Fibroblast of skin of right quadriceps (primary cell): ENCODE data around the gene ADGRA1.
"Not testable (repeated sequence)": the region's sequence is repeated elsewhere in the genome, so short reads cannot be mapped to it uniquely, and the experiment has no call there.

Experiments
- DNase-seq: peaks from one replicate; pipeline ENCODE4 v3.0.0-alpha.2; 2013

The ADGRA1 gene

DNA sequence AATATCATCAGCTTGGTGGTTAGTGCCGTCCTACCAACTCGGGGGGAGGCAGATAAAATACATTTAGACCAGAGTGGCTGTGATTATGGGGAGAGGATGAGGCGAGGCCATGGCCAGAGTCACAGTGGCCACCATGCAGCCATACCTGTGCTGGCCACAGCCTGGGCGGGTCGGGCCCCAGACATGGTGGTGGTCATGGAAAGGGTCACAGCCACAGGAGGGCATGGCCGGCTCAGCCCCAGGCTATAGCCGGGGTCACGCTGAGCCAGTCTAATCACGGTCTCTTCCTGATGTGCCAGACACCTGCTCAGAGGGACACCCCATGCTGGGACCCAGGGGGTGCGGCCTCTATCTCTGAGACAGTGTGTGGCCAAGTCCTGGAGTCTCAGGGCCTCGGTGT is 10.2 kb downstream of the ADGRA1 start:
- DNase-seq = no peak

- no peak for DNase-seq
Measured at GRCh38 chr10:133098426-133099124, 10.9 kb downstream of the ADGRA1 start.

GRCh38 chr10:133099571-133099970 is 11.8 kb downstream of the ADGRA1 start:
- no peak for DNase-seq

DNA sequence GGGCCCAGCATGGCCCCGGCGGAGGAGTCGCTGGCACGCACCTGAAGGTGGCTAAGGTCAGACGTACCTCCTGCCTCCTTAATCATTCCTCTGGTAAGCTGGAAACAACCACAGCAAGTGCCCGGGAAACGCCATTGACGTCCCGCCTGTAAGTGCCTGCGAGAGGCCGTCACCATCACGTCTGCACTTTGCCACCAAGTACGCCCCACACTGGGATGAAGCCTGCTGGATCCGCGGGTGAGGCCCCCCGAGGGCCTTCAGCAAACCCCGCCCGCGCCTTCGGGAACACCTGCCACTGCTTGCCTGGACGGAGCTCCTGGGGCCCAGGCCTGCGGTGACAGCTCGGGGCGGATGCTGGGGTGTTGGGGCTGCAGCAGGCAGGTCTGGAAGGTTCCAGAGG is 12.5 kb downstream of the ADGRA1 start:
- no peak for DNase-seq

- DNase-seq = no peak
Measured at GRCh38 chr10:133100706-133101415, 13.1 kb downstream of the ADGRA1 start.

DNA sequence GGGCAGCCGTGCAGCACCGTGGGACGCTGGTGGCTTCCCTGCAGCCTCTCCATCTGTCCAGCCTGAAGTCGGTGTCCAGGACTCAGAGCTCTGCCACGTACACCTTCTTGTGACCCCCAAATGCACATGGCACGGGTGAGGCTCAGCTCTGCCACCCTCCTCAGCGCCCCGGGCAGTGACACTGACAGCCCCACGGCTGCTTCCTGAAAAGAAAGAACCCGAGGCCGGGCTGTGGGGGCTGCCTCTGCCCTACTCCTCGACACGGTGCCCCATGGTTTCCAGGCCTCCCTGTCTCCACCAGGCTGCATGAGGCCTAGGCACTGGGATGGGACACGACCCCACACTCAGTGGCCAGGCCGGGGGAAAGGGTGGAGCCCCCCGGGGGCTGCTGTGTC is 13.7 kb downstream of the ADGRA1 start:
- no peak for DNase-seq

- no peak for DNase-seq
Measured at GRCh38 chr10:133102415-133103095, 14.8 kb downstream of the ADGRA1 start.

- no peak for DNase-seq
Measured at GRCh38 chr10:133103311-133103910, 15.7 kb downstream of the ADGRA1 start.

DNA sequence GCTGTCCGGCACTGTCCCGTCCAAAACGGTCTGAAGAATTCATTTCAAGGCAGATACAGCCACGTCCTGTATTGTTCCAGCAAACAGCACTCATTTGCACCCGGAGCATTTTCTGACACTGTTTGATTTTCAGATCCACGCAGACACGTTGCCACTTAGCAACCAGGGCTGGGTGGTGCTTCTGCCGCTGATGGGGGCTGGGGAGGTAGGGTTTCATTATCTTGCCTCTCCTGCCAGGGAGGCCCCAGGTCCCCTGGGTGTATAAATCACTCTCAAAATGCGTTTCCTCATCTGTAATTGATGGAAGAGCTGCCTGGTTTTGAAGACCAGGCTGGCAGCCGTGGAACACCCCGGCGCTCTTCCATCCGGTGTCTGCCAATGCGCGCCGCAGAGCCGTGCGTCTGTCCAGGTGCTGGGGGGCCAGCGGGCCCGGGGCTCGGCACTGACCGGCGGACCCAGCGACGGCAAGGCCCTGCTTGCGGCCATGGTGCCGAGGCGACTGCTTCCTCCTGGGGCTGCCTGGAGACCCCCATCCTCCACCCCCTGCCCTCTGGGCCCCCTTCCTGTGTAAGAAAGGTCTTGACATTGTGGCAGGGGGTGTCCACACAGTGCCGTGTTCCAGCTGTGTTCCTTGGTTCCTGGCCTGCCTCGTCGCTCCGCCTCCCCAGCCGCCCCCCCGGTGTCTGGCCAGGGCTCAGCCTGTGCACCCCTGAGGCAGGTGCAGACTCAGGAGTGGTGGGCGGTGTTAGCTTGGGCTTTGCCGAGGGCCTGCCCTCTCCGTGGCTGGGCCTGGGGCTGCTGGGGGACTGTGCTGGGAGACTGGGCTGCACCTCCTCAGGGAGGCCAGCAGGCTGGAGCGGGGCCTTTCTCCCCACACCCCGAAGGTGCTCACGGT is 16.6 kb downstream of the ADGRA1 start:
- no peak for DNase-seq

GRCh38 chr10:133104963-133105640 is 17.4 kb downstream of the ADGRA1 start:
- no peak for DNase-seq

DNA sequence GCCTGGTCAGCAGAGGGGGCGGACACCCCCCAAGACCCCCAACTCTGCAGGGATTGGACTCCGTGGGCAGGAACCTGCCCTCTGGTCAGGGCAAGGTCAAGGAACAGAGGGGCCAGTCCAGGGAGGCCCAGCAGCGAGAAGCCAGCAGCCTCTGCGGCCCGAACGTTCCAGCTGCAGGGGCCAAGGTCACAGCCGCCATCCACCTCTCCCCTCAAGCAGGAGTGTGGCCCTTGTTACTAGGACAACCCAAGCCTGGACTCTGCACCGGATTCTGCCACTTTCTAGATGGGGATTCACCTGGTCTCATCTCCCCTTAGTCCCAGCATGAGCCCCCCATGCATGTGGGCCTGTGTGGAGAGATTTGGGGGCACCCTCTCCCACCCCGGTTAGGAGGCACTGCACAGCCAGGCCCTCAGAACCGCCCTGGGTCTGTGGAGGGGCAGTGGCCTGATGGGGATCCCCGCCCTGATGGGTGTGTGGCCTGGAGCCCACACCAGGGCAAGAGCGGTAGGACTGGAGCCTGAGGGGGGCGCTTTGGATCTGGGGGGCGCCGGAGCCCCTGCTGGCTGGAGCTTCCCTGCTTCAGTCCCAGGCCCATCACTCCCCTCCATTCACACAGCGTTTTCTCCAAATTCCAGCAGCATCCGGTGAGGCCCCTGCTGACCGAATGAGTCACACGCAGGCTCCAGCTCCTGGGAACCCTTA is 18.1 kb downstream of the ADGRA1 start:
- DNase-seq = no peak

DNA sequence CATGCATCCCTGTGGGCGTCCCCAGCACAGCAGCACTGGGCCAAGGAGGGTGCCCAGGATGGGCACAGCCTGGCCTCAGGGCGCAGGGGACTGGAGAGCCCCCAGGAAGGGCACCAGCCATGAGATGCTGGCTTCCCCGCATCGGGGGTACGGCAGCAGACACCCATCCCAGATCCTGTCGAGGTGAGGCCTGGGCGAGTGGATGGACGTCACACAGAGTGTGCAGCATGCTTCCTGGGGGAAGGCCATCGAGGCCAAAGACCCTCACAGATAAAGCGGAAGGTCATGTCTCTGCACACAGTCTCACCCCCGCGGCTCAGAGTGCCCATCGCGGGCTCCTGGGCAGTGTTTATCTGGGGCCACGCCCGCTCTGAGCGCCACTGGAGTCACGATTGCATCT is 18.8 kb downstream of the ADGRA1 start:
- no peak for DNase-seq

GRCh38 chr10:133107442-133107841 is 19.7 kb downstream of the ADGRA1 start:
- no peak for DNase-seq

GRCh38 chr10:133109711-133110110 is 22.0 kb downstream of the ADGRA1 start:
- DNase-seq = no peak

- no peak for DNase-seq
Measured at GRCh38 chr10:133110133-133110532, 22.4 kb downstream of the ADGRA1 start.

GRCh38 chr10:133110609-133111275 is 23.0 kb downstream of the ADGRA1 start:
- no peak for DNase-seq

GRCh38 chr10:133111640-133112039 is 23.9 kb downstream of the ADGRA1 start:
- not testable (repeated sequence) for DNase-seq

GRCh38 chr10:133113146-133113830 is 25.6 kb downstream of the ADGRA1 start:
- no peak for DNase-seq

- no peak for DNase-seq
Measured at GRCh38 chr10:133113847-133114246, 26.1 kb downstream of the ADGRA1 start.

DNA sequence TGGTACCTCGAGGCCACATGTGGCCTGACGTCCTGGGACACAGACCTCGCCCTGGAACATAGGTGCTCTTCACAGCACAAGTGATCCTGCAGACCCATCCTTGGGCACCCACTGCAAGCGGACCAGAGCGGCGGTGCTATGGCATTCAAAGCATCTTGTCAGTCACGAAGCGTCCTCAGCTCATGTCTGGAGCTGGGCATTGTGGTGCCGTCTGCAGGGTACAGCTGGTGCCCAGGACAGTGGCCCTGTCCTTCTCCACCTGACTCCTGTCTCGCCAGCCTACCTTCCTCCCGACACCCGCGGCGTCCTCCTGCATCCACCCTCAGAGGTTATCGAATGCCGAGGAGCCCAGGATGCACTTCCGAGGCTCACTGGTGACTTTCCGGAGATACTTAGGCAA is 26.5 kb downstream of the ADGRA1 start:
- no peak for DNase-seq
